Type B pancreatic cell (in vitro differentiated cells): ENCODE data around the gene SCG5. TPM values are rescaled to one million over a fixed set of nuclear protein-coding genes. Genes with fewer than 3 reads are reported as not detected.

ENCODE experiments used
- DNase-seq: peaks from one replicate; pipeline ENCODE4 v3.0.0; 2021; ENCODE audit warnings: mixed read lengths; ENCODE audit not compliant: unreplicated experiment; ENCODE audit errors: extremely low spot score
- H3K27ac Mint-ChIP-seq: 2 replicates; pipeline ENCODE4 v1.8.0; 2021; ENCODE audit warnings: mild to moderate bottlenecking, mixed read lengths
- H3K27me3 Mint-ChIP-seq: 2 replicates; pipeline ENCODE4 v1.8.0; 2021; ENCODE audit warnings: mixed read lengths
- H3K36me3 Mint-ChIP-seq: 2 replicates; pipeline ENCODE4 v1.8.0; 2021; ENCODE audit warnings: mixed read lengths
- H3K4me1 Mint-ChIP-seq: one replicate; pipeline ENCODE4 v1.8.0; 2021; ENCODE audit warnings: mixed read lengths; ENCODE audit not compliant: unreplicated experiment
- H3K4me3 Mint-ChIP-seq: 2 replicates; pipeline ENCODE4 v1.8.0; 2021; ENCODE audit warnings: mild to moderate bottlenecking, mixed read lengths
- H3K9me3 Mint-ChIP-seq: 2 replicates; pipeline ENCODE4 v1.8.0; 2021; ENCODE audit warnings: mixed read lengths
- CTCF ChIP-seq: fragments of 200-600 bp; sonication (generic); conservative IDR thresholded peaks from 2 replicates; pipeline ENCODE4 v1.5.0; 2021; ENCODE audit warnings: antibody characterized with exemption, mild to moderate bottlenecking
- total RNA-seq: library from RNA; stranded (reverse); gene quantifications from 2 replicates; pipeline ENCODE4 v1.2.1, GENCODE V29; 2021; ENCODE audit warnings: low replicate concordance

SCG5 gene
- total RNA-seq, 1 donor from 2014 or later = 93.1 TPM

- no peaks in the 10 kb centered on the region for H3K36me3 Mint-ChIP-seq
These were observed 15.0 kb downstream of the SCG5 start for GRCh38 chr15:32656496-32656895.

DNA sequence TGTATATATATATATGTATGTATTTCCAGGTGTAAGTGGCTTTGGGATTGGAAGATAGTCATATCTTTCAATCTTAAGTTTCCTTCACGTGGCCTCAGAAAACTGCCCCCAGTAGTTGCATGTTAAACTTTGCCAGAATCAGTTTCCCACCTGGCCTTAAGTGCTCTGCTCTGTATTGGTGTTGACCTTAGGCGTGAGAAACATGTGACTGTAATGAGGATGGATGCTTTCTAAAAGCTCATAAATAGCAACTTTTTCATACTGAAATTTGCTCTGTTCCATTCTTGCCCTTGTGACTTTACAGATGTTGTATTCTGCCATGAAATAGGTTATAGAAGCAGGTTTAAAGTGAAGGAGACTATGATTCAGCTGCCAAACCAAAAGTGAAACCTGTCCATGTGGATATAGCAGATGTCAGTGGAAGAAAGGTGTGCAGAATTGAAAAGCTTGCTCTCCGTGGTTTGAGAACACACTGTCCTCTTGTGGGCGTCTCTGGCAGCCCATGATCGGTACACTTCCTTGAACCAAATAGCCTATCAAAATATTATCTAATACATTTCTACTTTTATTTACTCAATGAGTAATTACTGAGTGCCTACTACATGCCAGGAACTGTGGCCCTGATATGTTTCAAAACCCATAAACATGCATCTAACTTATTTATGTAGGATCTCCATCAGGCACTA is 15.8 kb downstream of the SCG5 start:
- Mint-ChIP-seq H3K4me1 (peaks cover 19% of the 10 kb centered on the region), H3K27ac (peak overlapping the region; percentile 24), H3K9me3 (no peaks in the 10 kb centered on the region), H3K4me3 (no peak overlapping the region), H3K27me3 (no peaks in the 10 kb centered on the region), H3K36me3 (no peaks in the 10 kb centered on the region)
- DNase-seq = no peak
- TF ChIP-seq CTCF = no peak

More at GRCh38 chr15:32656496-32656895, 15.0 kb downstream of the SCG5 start:
- DNase-seq = no peak
- H3K4me3 Mint-ChIP-seq = no peak overlapping the region
- H3K4me1 Mint-ChIP-seq = peaks cover 19% of the 10 kb centered on the region
- TF ChIP-seq CTCF = no peak
- H3K27me3 Mint-ChIP-seq = no peaks in the 10 kb centered on the region
- H3K27ac Mint-ChIP-seq = no peak overlapping the region
- no peaks in the 10 kb centered on the region for H3K9me3 Mint-ChIP-seq

DNA sequence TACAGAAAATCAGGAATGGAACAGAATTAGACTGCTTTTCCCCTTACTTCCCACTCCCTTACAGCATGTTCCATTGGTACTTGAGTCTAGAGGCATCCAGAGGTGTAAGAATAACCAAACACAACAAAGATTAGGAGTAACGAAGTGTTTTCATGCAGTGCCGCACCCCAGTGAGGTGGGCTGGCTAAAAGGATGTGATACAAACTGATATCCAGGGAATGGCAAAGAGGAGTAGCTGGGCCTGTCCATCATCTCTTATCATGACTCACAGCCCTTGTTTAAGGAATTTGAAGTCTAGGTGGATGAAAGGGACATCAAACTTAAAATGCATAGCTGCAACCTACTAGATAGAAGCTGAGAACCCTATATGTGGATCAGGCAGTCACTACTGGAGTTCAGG is 16.4 kb downstream of the SCG5 start:
- TF ChIP-seq CTCF = no peak
- H3K27me3 Mint-ChIP-seq = no peaks in the 10 kb centered on the region
- H3K4me3 Mint-ChIP-seq = no peak overlapping the region
- peaks cover 24% of the 10 kb centered on the region for H3K4me1 Mint-ChIP-seq
- no peak for DNase-seq
- H3K36me3 Mint-ChIP-seq = no peaks in the 10 kb centered on the region
- H3K27ac Mint-ChIP-seq = no peak overlapping the region
- no peaks in the 10 kb centered on the region for H3K9me3 Mint-ChIP-seq

GRCh38 chr15:32659340-32660155 is 18.0 kb downstream of the SCG5 start:
- Mint-ChIP-seq H3K9me3 (no peaks in the 10 kb centered on the region), H3K4me1 (peaks cover 24% of the 10 kb centered on the region), H3K27ac (no peak overlapping the region), H3K27me3 (no peaks in the 10 kb centered on the region), H3K36me3 (no peaks in the 10 kb centered on the region), H3K4me3 (no peak overlapping the region)
- DNase-seq = no peak
- TF ChIP-seq CTCF = no peak

DNA sequence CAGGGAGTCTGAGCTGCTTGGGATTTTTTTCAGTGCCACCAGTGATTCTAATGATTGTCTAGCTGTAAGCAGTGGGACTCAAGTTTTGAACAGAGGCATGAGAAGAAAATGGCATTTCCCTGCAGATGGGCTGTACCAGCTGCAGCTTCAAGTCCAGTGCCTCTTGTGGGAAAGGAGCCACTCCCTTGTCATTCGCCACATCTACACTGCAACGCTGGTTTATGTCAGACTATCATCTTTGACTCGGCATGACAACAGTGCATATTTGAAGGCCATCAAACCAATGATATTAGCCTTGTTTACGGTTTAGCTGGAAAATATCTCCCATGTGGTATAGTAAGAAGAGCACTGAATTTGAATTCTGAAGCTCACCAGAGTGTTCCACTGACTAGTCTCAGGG is 22.2 kb downstream of the SCG5 start:
- peaks cover 15% of the 10 kb centered on the region for H3K4me1 Mint-ChIP-seq
- TF ChIP-seq CTCF = no peak
- no peaks in the 10 kb centered on the region for H3K9me3 Mint-ChIP-seq
- H3K27ac Mint-ChIP-seq = no peak overlapping the region
- H3K36me3 Mint-ChIP-seq = no peaks in the 10 kb centered on the region
- no peaks in the 10 kb centered on the region for H3K27me3 Mint-ChIP-seq
- H3K4me3 Mint-ChIP-seq = no peak overlapping the region
- DNase-seq = no peak
